Fibroblast of skin of back (primary cell): ENCODE data around the gene FST.

Source experiments
- DNase-seq: peaks from one replicate; pipeline ENCODE4 v3.0.0-alpha.2; 2013

FST gene

DNA sequence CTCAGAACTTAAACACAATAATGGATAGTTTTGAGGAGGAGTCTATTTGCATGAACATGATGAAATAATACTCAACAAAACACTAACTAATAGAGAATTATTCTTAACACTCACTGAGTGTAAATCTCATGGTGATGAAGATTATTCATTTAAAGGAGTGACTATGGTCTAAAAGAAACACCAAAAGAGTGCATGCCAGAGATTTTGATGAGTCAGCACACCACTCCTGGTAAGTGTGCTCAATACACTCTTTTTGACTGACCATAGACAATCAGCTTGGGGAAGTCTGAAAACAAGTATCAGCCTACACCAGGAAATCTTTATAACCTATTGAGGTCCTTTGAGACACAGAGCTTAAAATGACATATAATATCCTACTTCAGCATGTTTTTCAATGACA is 6.8 kb upstream of the FST start:
- DNase-seq, result no peak

DNA sequence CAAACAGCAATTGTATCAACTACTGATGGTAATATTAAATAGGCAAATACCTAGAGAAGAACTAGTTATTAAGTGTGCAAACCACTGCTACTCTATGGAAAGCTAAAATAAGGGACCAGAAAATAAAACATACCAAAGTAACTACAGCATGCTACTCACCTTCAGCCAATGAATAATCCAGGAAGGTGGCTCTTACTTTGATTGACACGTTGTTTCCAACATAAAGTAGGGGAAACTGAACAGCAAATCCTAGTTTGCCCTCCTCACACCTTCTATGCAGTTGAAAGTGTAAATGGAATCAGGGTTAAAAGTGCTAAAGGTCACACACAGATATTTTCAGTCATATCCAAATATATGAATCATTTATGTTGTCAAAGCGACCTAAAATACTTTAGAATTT is 5.1 kb upstream of the FST start:
- no peak for DNase-seq

DNA sequence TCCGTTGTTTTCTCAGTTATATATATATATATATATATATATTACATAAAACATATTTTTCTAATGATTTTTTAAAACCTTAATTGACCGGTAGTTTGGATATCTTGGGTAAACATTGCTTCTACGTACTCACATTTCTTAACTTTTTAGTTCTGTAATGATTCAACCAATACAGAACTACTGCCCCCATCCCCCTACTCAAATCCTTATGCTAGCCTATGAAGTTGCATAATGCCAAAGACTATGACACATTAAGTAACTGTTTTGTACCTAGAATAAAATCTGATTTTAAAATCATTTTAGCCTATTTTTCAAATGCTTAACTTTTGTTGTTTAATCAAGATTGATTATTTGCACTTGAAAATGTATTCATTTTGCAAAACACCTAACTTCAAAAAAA is 4.4 kb upstream of the FST start:
- DNase-seq, result no peak

DNA sequence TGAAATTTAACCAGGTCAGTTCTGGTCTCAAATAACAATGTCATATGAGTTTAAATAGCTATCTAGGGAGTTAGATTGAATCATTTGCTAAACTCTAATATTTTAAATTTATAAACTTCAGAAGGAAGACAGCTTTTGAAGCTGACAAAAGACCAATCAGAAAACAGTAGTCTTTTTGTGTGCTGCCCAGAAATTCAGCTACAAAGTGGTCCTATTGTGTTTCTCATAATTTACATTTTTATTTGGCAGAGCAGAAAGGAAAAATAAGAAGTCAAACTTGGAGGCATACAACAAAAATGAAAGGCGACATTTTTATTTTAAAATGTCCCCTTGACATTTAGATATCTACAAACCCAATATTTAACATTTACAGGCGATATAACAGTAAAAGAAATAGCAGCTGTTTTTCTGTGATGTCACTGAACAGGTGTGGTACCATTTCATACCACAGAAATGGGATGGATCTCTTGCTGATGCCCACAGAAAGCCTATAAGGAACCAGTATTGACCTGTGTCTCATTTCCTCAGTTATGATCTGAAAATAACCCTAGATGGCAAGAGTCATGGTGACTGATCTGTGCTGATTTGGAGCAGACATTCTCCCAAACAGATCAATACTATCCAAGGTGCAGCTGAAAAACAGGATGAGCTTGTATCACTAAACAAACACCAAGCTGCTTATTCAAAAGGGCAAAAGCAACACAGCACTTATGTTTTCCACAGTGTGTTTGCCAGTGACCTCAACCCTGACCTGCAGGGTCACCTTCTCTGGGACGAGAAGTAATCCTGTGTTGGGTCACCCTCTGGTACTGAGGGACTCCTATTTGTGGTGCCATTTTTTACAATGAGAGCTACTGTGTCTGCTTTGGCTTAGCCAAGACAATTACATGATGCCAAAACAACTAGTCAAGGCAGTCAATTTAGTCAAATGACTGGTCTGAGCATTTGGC is 3.6 kb upstream of the FST start:
- DNase-seq, result no peak

DNA sequence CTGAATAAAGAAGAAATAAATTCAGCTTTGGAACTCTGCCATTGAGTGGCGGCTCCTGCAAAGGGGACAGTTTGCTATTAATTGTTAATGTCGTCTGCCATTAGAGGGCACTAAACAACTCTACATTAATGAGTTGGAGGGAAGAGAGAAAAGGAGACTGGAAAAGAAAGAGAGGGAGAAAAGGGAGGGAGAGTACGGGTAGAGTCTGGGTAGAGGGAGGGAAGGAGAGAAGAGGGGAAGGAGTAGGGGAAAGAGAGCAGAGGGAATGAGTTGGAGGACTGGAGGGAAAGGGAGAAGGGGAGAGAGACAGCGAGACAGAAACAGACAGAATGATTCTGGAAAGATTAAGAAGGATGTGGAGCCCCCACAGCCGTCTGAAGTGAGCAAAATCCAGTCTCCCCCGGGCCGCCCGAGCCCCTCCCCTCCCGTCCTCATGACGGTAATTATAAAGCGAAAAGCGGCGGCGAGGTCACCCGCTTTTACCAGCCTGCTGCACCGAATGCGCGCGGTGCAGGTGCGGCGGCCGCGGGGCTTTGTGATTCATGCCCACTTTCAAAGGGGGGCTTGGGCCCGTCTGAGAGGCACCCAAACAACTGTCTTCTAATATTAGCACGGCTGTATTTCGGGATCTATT is 1.9 kb upstream of the FST start:
- peak; percentile 80 for DNase-seq

DNA sequence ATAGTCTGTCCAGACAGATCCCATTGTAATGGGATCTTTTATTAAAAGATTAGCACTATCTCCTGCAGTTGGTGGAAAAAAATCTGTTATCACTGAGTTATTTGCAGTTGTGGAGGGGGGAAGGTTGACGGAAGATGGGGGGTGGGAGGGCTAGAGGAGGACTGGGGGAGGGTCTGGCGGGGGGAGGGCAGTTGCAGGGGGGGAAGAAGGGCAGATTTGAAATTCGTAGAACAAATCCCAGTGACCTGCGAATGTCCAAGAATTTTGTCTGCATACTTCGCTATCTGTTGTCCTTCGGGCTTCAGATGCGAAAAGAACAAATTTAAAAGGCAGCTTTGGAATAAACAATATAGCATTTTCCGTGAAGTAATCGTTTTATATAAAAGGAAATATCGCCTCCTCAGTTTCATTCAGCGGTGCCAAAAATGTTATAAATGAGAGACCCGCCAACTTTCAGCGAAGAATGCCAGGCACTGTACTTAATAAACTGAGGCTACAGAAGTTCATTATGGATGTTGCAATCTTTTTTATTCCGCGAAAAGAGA is 1.3 kb upstream of the FST start:
- DNase-seq, result no peak

DNA sequence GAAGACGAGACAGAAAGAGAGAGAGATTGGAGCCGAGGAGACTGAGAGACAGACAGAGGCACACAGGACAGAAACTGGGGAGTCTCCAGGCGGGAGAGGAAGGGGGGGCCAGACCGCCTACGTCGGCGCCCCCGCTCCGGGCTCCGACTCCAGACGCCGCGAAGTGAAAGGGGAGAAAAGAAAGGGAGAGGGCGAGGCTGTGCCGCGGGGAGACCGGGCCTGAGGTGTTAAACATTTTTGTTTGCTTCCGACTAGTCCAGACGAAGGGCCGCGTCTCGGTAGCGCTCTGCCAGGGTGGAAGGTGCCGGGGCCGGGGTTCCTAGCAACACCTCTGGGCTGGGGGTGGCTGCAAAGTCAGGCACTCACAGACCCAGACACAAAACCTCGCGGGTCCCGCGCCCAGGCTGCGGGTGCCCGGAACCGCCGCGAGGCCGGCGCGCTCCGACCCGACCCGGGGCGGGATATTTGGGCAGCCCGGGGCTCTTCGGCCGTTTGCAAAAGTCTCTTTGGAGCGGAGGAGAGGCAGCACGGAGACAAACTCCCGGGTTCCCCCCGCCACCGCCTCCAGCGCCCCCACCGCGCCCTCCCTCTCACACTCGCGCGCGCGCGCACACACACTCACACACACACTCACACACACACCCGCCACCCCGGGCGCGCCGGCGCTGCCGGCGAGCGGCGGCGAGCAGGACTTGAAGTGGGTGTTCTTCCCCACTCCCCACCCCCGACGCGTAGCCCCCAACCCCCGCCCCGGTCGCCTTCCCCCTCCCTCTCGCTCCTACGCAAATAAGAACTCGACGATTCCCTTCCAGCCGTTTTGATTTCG is 626 bp upstream of the FST start:
- DNase-seq, result peak; percentile 55

DNA sequence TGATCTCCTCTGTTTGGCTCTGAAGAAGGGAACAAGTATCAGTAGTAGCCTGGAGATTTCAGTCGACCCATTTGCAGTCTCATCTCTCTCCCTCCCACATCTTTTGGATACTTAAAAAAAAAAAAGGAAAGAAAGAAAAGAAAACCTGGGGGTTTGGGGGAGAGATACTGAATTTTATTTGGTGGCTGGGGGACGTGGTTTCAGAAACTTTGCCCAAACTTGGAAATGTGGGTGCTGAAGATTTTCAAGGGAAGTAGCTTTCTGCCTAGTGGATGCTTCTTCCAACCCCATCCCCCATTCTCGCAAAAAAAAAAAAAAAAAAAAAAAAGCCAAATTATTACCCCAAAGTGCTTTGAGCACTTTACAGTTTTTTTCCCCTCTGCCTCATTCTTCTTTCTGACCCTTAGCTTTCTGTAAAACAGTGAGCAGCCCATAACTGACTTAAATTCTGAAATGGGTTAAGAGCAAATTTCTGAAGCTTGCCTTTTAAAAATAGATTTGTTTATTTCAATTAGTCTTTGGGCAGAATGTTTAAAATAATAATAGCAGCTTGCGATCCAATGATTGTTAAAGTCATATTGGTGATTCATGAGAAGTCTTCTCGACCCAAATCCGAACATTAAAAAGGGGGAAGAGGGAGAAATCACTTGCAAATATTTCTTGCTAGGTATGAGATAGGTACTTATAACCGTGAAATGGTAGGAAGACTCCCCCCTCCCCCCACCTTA is 894 bp downstream of the FST start:
- peak; percentile 17 for DNase-seq

DNA sequence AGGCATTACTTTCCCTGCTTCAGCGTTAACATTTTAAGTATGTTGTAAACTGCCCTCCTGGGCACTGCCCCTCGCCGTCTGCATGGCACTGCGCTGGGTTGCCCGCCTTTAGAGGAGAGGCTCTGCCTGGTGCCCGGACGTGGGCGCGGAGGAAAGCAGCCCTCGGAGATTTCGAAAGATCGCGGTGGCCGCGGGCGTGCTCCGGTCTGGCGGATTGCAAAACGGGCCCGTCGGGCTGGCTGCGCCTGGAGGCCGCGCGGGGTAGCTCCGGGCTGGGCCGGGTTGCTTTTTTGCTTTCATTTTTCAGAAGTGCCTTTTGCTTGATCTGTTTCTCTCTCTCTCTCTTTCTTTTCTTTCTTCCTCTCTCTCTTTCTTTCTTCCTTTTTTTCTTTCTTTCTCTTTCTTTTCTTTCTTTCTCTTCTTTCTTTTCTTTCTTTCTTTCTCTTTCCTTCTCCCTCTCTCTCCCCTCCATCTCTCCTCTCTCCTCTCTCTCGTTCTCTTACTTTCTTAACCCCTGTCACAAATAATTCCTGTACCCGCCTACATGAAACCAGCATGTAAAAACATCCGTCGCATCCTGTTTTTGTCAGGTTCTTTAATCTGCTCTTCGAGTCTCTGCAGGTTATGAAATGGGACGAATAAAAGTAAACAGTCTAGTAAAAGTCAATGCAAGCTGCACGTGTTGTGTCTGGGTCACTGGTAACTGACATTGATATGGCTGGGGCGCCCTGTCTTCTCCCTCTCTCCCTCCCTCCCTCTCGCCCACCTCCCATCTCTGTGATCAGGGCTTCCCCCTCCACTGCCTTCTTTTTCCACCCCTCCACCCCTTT is 1.7 kb downstream of the FST start:
- peak; percentile 72 for DNase-seq

DNA sequence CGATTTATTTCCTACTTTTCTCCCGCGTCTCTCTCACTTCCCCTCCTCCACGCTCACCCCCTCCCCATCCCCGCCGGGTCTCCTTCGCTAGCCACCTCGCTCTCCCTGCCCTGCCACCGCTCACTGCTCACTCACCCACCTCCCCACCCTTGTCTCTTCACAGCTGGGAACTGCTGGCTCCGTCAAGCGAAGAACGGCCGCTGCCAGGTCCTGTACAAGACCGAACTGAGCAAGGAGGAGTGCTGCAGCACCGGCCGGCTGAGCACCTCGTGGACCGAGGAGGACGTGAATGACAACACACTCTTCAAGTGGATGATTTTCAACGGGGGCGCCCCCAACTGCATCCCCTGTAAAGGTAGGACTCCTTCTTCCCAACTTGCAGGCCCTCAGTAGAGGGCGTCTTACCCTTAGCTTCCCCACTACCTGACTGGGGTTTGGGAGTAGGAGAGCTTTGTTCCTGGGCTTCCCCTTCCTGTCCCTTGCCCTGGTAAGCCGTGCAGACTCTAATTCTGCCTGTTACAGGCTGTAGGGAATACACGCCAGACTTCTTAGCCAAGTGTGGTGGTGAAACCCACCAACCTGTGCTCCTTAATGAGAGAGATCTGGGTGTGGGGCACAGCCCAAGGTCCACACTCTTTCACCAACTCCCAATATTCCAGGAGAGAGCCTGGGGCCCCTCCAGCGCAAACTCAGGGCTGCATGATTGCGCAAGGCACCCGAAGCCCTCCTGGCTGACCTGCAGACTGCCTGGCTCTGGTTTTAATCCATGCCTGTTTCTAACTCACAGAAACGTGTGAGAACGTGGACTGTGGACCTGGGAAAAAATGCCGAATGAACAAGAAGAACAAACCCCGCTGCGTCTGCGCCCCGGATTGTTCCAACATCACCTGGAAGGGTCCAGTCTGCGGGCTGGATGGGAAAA is 2.5 kb downstream of the FST start:
- DNase-seq, result peak; percentile 13

DNA sequence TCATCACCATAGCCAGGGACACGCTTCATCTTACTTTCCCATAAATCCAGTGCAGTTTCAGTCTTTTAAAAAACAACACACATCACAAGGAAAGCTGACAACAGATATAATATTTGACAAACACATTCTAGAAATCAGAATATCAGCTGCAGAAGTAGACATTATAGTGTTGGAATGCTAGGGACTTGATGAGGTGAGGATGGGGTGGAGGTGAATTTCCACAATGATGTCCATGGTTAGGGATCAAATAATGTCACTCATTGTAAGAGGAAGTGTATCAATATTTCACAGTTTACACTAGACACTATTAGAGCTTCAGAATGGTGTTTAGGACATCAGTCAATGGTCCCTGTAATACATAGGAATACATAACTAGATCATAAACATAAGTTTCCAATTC is 7.0 kb downstream of the FST start:
- no peak for DNase-seq

DNA sequence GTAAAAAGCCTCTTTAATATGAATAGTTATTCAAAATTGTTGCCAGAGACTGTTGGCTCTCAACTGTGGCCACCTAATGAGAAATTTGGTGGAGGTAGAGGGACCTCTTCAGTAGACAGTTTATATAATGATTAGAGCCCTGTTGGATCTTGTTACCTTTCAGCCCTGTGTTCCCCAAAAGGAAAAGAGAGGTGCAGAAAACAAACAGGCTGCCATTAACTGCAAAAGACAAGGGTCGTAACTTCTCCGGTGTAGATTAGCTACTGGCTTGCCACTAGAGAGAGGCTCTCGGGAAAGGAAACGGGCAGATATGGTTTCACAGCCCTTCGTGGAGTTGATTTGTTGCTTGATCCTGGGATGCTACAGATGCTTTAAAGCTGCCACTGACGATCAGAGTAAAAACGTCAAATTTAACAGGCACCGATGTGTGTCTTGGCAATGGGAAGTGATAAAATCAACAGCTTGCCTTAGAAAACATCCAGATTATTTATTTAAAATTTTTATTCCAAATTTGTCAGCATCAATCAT is 7.8 kb downstream of the FST start:
- DNase-seq, result no peak

DNA sequence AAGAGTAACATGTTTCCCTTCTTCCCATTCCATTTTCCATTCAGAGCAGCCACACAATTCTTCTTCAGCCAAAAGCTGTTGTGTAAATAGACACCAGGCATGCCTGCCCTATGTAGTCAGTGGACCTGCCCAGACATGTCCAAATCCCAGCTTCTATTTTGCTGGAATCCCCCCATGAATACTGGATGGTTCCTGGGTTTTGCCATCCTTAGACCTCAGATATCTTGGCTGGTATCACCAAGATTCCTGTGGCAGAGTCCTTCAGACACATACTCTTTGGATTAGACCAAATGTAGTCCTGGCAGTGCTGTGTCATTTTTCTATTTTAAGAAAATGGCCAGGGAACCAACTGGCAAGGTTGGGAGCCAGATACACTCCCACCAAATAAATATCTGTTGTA is 10.3 kb downstream of the FST start:
- peak; percentile 88 for DNase-seq

DNA sequence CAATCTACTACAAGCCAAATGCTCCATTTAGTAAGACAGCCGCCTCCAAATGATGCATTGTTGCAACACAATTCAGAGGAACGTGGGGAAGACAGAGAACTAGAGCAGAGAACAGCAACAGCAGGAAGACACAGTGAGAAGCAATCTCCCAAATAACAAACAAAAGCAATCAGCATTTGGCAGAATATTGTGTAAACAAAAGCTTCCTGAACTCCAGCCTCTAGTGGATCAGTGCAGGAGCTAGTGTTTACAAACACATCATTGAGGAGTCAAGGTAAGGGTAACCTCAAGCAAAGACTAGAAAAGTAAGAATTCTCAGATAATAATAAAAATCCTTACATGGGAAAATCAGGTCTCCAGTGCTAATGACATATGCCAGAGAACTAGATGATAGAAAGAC is 20.6 kb downstream of the FST start:
- DNase-seq, result no peak

DNA sequence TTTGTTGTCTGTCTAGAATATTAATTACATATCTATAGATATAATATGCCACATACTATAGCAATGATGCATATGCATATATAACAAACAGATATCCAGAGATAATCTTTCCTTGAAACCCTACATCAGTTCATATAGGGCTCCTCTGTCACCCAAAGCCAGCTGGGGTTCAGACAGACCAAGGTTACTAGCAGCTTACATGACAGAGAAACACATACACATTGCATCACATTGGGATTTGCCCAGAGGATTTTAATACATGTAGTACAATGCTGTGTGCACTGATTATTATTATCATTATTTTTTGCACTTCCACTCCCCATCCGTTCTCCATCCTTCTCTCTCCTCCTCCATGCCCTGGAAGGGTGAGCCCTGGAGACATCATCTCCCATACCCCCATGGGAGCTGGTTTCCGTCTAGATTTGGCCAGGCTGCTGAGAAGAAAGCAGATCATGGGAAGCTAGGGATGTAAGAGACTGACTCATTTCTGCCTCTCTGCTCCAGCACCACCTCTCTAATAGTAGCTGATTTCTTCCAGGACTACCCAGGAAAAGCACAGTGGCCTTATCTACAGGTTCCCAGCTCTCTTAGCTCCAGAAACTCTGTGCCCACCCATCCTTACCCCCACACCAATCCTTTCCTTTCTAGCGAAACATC is 23.3 kb downstream of the FST start:
- DNase-seq, result peak; percentile 29

DNA sequence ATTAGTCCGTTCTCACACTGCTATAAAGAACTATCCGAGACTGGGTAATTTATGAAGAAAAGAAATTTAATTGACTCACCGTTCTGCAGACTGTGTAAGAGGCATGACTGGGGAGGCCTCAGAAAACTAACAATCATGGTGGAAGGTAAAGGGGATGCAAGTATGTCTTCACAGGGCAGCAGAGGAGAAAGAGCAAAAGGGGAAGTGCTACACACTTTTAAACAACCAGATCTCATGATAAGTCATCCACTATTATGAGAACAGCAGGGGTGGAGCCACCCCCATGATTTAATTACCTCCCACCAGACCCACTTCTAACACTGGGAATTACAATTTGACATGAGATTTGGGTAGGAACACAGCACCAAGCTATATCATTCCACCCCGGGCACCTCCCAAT is 26.6 kb downstream of the FST start:
- DNase-seq, result no peak

DNA sequence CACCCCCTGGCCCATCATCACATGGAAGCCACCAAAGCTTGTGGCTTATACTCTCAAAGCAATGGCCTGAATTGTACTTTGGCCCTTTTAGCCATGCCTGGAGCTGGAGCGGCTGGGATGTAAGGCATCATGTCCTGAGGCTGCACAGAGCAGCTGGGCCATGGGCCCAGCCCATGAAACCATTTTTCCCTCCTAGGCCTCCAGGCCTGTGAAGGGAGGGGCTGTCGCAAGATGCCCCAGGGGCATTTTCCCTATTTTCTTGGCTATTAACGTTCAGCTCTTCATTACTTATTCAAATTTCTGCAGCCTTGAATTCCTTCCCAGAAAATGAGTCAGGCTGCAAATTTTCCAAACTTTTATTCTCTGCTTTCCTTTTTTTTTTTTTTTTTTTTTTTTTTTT is 27.7 kb downstream of the FST start:
- no peak for DNase-seq

DNA sequence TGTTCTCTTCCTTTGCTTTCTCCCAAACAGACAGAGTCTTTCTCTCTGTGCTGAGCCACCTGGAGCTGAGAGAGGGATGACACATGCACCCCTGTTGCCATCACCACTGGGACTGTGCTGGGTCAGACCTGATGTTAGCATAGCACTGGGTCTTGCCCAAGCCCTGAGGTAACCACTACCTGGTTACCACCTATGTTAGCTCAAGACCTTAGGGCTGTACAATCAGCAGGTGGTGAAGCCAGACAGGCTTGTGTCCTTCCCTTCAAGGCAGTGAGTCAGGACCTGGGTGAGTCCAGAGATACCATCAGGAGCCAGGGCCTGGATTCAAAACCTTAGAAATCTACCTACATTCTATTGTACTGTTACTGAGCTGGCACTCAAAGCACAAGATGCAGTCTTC is 32.1 kb downstream of the FST start:
- DNase-seq, result no peak

DNA sequence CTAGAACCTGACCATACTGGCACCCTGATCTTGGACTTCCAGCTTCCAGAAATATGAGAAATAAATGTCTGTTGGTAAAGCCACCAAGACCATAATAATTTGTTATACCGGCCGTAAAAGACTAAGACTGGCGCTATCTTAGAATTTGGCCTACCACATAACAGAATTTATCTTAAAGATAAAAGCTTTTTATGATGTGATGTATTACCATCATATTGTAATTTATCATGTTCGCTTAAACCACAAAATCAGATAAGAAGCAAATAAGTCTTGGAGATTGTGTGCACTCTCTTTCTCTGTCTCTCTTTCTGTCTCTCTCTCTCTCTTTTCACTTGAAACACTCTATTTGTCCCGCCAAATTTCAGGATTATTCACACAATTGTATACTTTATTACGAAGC is 35.6 kb downstream of the FST start:
- no peak for DNase-seq
